Measurements from ENCODE around the gene KSR2. TPM values are rescaled to one million over a fixed set of nuclear protein-coding genes. Genes with fewer than 3 reads are reported as not detected.

Gene KSR2
- total RNA-seq, 1 experiment from 2014 or later: 0.02 TPM

GRCh38 chr12:117662220-117662619, 306.6 kb downstream of the KSR2 start:
- peaks cover 10% of the 10 kb centered on the region for H3K9me3 Mint-ChIP-seq (ENCODE audit: unreplicated experiment)
- POLR2A ChIA-PET: interaction anchor here (0.6 to 1.1 kb wide), 2 partner anchors 141 to 163 kb away, joined by 3 read pairs; no protein-coding TSS in a partner anchor
- no peak overlapping the region for H3K27ac Mint-ChIP-seq (ENCODE audit: low read depth, unreplicated experiment)
- BruUV-seq (replicated peaks): no TSS peak
- H3K27me3 Mint-ChIP-seq (ENCODE audit: insufficient read depth, unreplicated experiment): peaks cover 18% of the 10 kb centered on the region
- intact Hi-C loops (cut with micrococcal nuclease): loop anchor here (10.0 kb wide), 1 partner anchor 447 kb away; no protein-coding TSS in a partner anchor
- DNase-seq (ENCODE audit: unreplicated experiment): no peak
- CTCF ChIA-PET: interaction anchor here (1.0 to 1.9 kb wide), 5 partner anchors 10 to 457 kb away, joined by 3 to 11 read pairs (median 3); no protein-coding TSS in a partner anchor
- H3K4me3 Mint-ChIP-seq (ENCODE audit: unreplicated experiment): no peak overlapping the region
- TF ChIP-seq CTCF (IDR thresholded peaks at IDR 0.05; ENCODE audit: unreplicated experiment): no peak
- H3K4me1 Mint-ChIP-seq (ENCODE audit: insufficient read depth, unreplicated experiment): peaks cover 17% of the 10 kb centered on the region
- no peaks in the 10 kb centered on the region for H3K36me3 Mint-ChIP-seq (ENCODE audit: insufficient read depth, unreplicated experiment)

- POLR2A ChIA-PET: interaction anchor here (0.7 kb wide), 1 partner anchor 49 kb away, joined by 3 read pairs; no protein-coding TSS in a partner anchor
- peaks cover 17% of the 10 kb centered on the region for H3K4me1 Mint-ChIP-seq (ENCODE audit: insufficient read depth, unreplicated experiment)
- intact Hi-C loops (cut with micrococcal nuclease): loop anchor here (10.0 kb wide), 1 partner anchor 447 kb away; no protein-coding TSS in a partner anchor
- H3K9me3 Mint-ChIP-seq (ENCODE audit: unreplicated experiment): peaks cover 10% of the 10 kb centered on the region
- no peak overlapping the region for H3K27ac Mint-ChIP-seq (ENCODE audit: low read depth, unreplicated experiment)
- no peak overlapping the region for H3K4me3 Mint-ChIP-seq (ENCODE audit: unreplicated experiment)
- no peak for TF ChIP-seq CTCF (IDR thresholded peaks at IDR 0.05; ENCODE audit: unreplicated experiment)
- no peak for DNase-seq (ENCODE audit: unreplicated experiment)
- H3K27me3 Mint-ChIP-seq (ENCODE audit: insufficient read depth, unreplicated experiment): peaks cover 12% of the 10 kb centered on the region
- no peaks in the 10 kb centered on the region for H3K36me3 Mint-ChIP-seq (ENCODE audit: insufficient read depth, unreplicated experiment)
- CTCF ChIA-PET: interaction anchor here (1.4 to 1.9 kb wide), 2 partner anchors 10 to 294 kb away, joined by 7 to 11 read pairs; no protein-coding TSS in a partner anchor
- no TSS peak for BruUV-seq (replicated peaks)
Measured at GRCh38 chr12:117661471-117661870, 307.3 kb downstream of the KSR2 start.

- POLR2A ChIA-PET: interaction anchor here (0.7 kb wide), 1 partner anchor 50 kb away, joined by 3 read pairs; no protein-coding TSS in a partner anchor
- Mint-ChIP-seq H3K27ac (ENCODE audit: low read depth, unreplicated experiment) (no peak overlapping the region), H3K4me3 (ENCODE audit: unreplicated experiment) (no peak overlapping the region), H3K36me3 (ENCODE audit: insufficient read depth, unreplicated experiment) (no peaks in the 10 kb centered on the region), H3K4me1 (ENCODE audit: insufficient read depth, unreplicated experiment) (peaks cover 17% of the 10 kb centered on the region), H3K9me3 (ENCODE audit: unreplicated experiment) (peaks cover 10% of the 10 kb centered on the region), H3K27me3 (ENCODE audit: insufficient read depth, unreplicated experiment) (peaks cover 12% of the 10 kb centered on the region)
- DNase-seq (ENCODE audit: unreplicated experiment): no peak
- no TSS peak for BruUV-seq (replicated peaks)
- no peak for TF ChIP-seq CTCF (IDR thresholded peaks at IDR 0.05; ENCODE audit: unreplicated experiment)
- CTCF ChIA-PET: interaction anchor here (0.6 kb wide), 1 partner anchor 12 kb away, joined by 3 read pairs; no protein-coding TSS in a partner anchor
- intact Hi-C loops (cut with micrococcal nuclease): loop anchor here (10.0 kb wide), 1 partner anchor 446 kb away; no protein-coding TSS in a partner anchor
Measured at GRCh38 chr12:117660896-117661295, 307.9 kb downstream of the KSR2 start.

- H3K9me3 Mint-ChIP-seq (ENCODE audit: unreplicated experiment): peaks cover 10% of the 10 kb centered on the region
- no peak overlapping the region for H3K27ac Mint-ChIP-seq (ENCODE audit: low read depth, unreplicated experiment)
- ChIA-PET CTCF (no interaction called here), POLR2A (no interaction called here)
- H3K4me1 Mint-ChIP-seq (ENCODE audit: insufficient read depth, unreplicated experiment): peaks cover 17% of the 10 kb centered on the region
- BruUV-seq (replicated peaks): no TSS peak
- no peak for DNase-seq (ENCODE audit: unreplicated experiment)
- intact Hi-C loops (cut with micrococcal nuclease): no loop called here
- no peaks in the 10 kb centered on the region for H3K36me3 Mint-ChIP-seq (ENCODE audit: insufficient read depth, unreplicated experiment)
- H3K4me3 Mint-ChIP-seq (ENCODE audit: unreplicated experiment): no peak overlapping the region
- no peak for TF ChIP-seq CTCF (IDR thresholded peaks at IDR 0.05; ENCODE audit: unreplicated experiment)
- H3K27me3 Mint-ChIP-seq (ENCODE audit: insufficient read depth, unreplicated experiment): peaks cover 12% of the 10 kb centered on the region
Measured at GRCh38 chr12:117658226-117658625, 310.6 kb downstream of the KSR2 start.

Measured in MCF 10A (cell line).